ENCODE results near the gene NOP16.

GRCh38 chr5:176405656-176406435, 17.4 kb upstream of the NOP16 start:
- TF ChIP-seq CTCF (IDR thresholded peaks at IDR 0.05; ENCODE audit: insufficient read depth, low read depth, low read length): no peak
- no peak for TF ChIP-seq EZH2 (IDR thresholded peaks at IDR 0.05; ENCODE audit: insufficient read depth, low read length)
